MM.1S (cell line): ENCODE data around the gene FARS2.

Source experiments
- DNase-seq: peaks from one replicate; pipeline ENCODE4 v3.0.0-alpha.2; 2015
- H2AFZ ChIP-seq: fragments of 300-600 bp; sonication (generic); 2 replicates; pipeline ENCODE4 v1.6.0; 2016; ENCODE audit warnings: antibody characterized with exemption, low read length
- H3F3A ChIP-seq: fragments of 300-600 bp; sonication (generic); 2 replicates; pipeline ENCODE4 v1.6.1; 2016; ENCODE audit warnings: mild to moderate bottlenecking, antibody characterized with exemption, low read length, moderate library complexity, mixed read lengths; ENCODE audit not compliant: insufficient read depth
- H3K27ac ChIP-seq: fragments of 300-600 bp; sonication (generic); 2 replicates; pipeline ENCODE4 v1.5.1; 2016; ENCODE audit warnings: mild to moderate bottlenecking, low read length
- H3K27me3 ChIP-seq: fragments of 300-600 bp; sonication (generic); replicated peaks from 2 replicates; pipeline ENCODE4 v1.6.0; 2016; ENCODE audit warnings: low read length; ENCODE audit not compliant: insufficient read depth
- H3K36me3 ChIP-seq: fragments of 300-600 bp; sonication (generic); replicated peaks from 2 replicates; pipeline ENCODE4 v1.6.1; 2016; ENCODE audit warnings: mild to moderate bottlenecking, low read length, mixed read lengths; ENCODE audit not compliant: insufficient read depth
- H3K4me1 ChIP-seq: fragments of 300-600 bp; sonication (generic); 2 replicates; pipeline ENCODE4 v1.6.1; 2016; ENCODE audit warnings: low read length, mixed read lengths
- H3K4me2 ChIP-seq: fragments of 300-600 bp; sonication (generic); 2 replicates; pipeline ENCODE4 v1.6.0; 2016; ENCODE audit warnings: low read depth, low read length
- H3K4me3 ChIP-seq: fragments of 300-600 bp; sonication (generic); 2 replicates; pipeline ENCODE4 v1.5.1; 2016; ENCODE audit warnings: low read length, mixed read lengths
- H3K79me2 ChIP-seq: fragments of 300-600 bp; sonication (generic); 2 replicates; pipeline ENCODE4 v1.6.1; 2016; ENCODE audit warnings: mixed run types, low read length, mixed read lengths
- H3K9ac ChIP-seq: fragments of 300-600 bp; sonication (generic); 2 replicates; pipeline ENCODE4 v1.6.1; 2016; ENCODE audit warnings: low read length, mixed read lengths
- H3K9me2 ChIP-seq: fragments of 300-600 bp; sonication (generic); replicated peaks from 2 replicates; pipeline ENCODE4 v1.6.1; 2016; ENCODE audit warnings: mild to moderate bottlenecking, low read length, mixed read lengths; ENCODE audit not compliant: insufficient read depth
- H3K9me3 ChIP-seq: fragments of 300-600 bp; sonication (generic); replicated peaks from 2 replicates; pipeline ENCODE4 v1.6.1; 2016; ENCODE audit warnings: mild to moderate bottlenecking, low read length, mixed read lengths; ENCODE audit not compliant: insufficient read depth
- H4K20me1 ChIP-seq: fragments of 300-600 bp; sonication (generic); 2 replicates; pipeline ENCODE4 v1.6.1; 2016; ENCODE audit warnings: mild to moderate bottlenecking, low read length, moderate library complexity, mixed read lengths; ENCODE audit not compliant: insufficient read depth
- CTCF ChIP-seq: fragments of 300-600 bp; sonication (generic); IDR thresholded peaks from 2 replicates; pipeline ENCODE4 v1.5.1; 2016; ENCODE audit warnings: antibody characterized with exemption, low read length, mixed read lengths
- EZH2 ChIP-seq: fragments of 300-600 bp; sonication (generic); optimal IDR thresholded peaks from 2 replicates; pipeline ENCODE3; 2017; ENCODE audit warnings: low read depth, mild to moderate bottlenecking, antibody characterized with exemption, low read length, mixed read lengths
- EZH2phosphoT487 ChIP-seq: fragments of 300-600 bp; sonication (generic); IDR thresholded peaks from 2 replicates; pipeline ENCODE4 v1.6.1; 2018; ENCODE audit warnings: antibody characterized with exemption, low read length

Gene FARS2

DNA sequence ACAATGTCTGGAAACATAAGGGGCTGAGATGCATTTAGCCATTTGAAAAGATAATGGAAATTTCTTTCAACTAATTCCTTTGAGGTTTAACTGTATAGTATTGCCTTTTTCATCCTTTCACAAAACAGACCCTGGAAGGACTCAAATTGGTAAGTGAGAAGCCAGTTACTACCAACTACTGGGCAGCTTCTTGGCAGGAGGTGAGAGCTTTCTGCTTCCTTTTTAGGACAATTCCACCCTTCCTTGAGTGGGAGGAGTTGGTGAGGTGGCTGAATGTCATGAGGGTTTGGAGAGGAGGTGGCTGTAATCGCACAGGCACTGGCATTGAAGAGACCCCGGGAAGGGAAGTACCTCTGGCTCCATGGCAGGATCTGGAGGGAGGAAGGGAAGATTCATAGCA lies 404.4 kb downstream of the FARS2 start:
- no peaks in the 10 kb centered on the region for H3K79me2 ChIP-seq
- no peaks in the 10 kb centered on the region for H3K27me3 ChIP-seq
- DNase-seq = no peak
- H4K20me1 ChIP-seq = no peaks in the 10 kb centered on the region
- H3K9me3 ChIP-seq = no peaks in the 10 kb centered on the region
- no peak for TF ChIP-seq EZH2
- H3K4me2 ChIP-seq = no peak overlapping the region
- no peak overlapping the region for H3K4me3 ChIP-seq
- H2AFZ ChIP-seq = no peak overlapping the region
- no peaks in the 10 kb centered on the region for H3K9me2 ChIP-seq
- no peaks in the 10 kb centered on the region for H3K36me3 ChIP-seq
- no peaks in the 10 kb centered on the region for H3F3A ChIP-seq
- H3K9ac ChIP-seq = no peak overlapping the region
- no peak overlapping the region; the same call in 1 of the 2 replicates for H3K27ac ChIP-seq
- H3K4me1 ChIP-seq = peaks cover 3% of the 10 kb centered on the region; the same call in 1 of the 2 replicates

- H3K79me2 ChIP-seq = no peaks in the 10 kb centered on the region
- H3K27ac ChIP-seq = no peak overlapping the region
- no peaks in the 10 kb centered on the region for H3F3A ChIP-seq
- no peak overlapping the region for H2AFZ ChIP-seq
- no peaks in the 10 kb centered on the region for H3K9me2 ChIP-seq
- no peaks in the 10 kb centered on the region for H3K36me3 ChIP-seq
- DNase-seq = no peak
- no peaks in the 10 kb centered on the region for H3K9me3 ChIP-seq
- TF ChIP-seq EZH2 (no peak), EZH2phosphoT487 (no peak), CTCF (no peak)
- no peaks in the 10 kb centered on the region for H3K27me3 ChIP-seq
- no peaks in the 10 kb centered on the region for H4K20me1 ChIP-seq
- H3K4me2 ChIP-seq = no peak overlapping the region
- peaks cover 3% of the 10 kb centered on the region; the same call in 1 of the 2 replicates for H3K4me1 ChIP-seq
- no peak overlapping the region for H3K4me3 ChIP-seq
- H3K9ac ChIP-seq = no peak overlapping the region
These were observed 405.4 kb downstream of the FARS2 start for GRCh38 chr6:5666695-5667094.

GRCh38 chr6:5667737-5668136 lies 406.4 kb downstream of the FARS2 start:
- H3K4me2 ChIP-seq = no peak overlapping the region
- no peak overlapping the region for H2AFZ ChIP-seq
- no peak overlapping the region for H3K4me3 ChIP-seq
- H4K20me1 ChIP-seq = no peaks in the 10 kb centered on the region
- no peak for DNase-seq
- no peaks in the 10 kb centered on the region for H3F3A ChIP-seq
- no peak overlapping the region for H3K27ac ChIP-seq
- TF ChIP-seq CTCF = no peak
- TF ChIP-seq EZH2phosphoT487 = no peak
- TF ChIP-seq EZH2 = no peak
- no peak overlapping the region for H3K9ac ChIP-seq
- no peaks in the 10 kb centered on the region for H3K79me2 ChIP-seq
- peaks cover 3% of the 10 kb centered on the region; the same call in 1 of the 2 replicates for H3K4me1 ChIP-seq
- no peaks in the 10 kb centered on the region for H3K36me3 ChIP-seq
- H3K27me3 ChIP-seq = no peaks in the 10 kb centered on the region
- H3K9me3 ChIP-seq = no peaks in the 10 kb centered on the region
- H3K9me2 ChIP-seq = no peaks in the 10 kb centered on the region

DNA sequence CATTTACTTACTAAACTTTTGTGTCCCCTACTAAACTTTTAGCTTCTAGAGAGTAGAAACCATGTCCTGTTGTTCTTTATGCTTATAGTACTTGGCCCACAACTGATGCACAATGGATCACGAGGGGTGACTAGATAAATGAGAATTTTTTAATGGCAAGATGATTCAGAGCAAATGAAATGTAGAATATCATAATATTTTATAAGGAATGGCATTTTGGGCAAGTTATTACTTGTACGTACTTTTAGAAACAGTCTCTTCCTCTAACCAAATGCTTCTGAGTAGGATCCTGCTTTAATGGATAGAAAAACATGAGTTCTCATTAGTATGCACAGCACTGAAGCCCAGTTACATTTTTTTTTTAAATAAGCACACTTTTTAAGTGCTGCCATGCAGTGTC lies 409.1 kb downstream of the FARS2 start:
- Histone ChIP-seq H3K4me1 (no peaks in the 10 kb centered on the region), H3K79me2 (no peaks in the 10 kb centered on the region), H2AFZ (no peak overlapping the region), H3K36me3 (no peaks in the 10 kb centered on the region), H4K20me1 (no peaks in the 10 kb centered on the region), H3K9ac (no peak overlapping the region), H3K27ac (no peak overlapping the region), H3K27me3 (no peaks in the 10 kb centered on the region), H3F3A (no peaks in the 10 kb centered on the region), H3K4me3 (no peak overlapping the region), H3K9me2 (no peaks in the 10 kb centered on the region), H3K9me3 (no peaks in the 10 kb centered on the region), H3K4me2 (no peak overlapping the region)
- no peak for DNase-seq
- TF ChIP-seq EZH2 (no peak), CTCF (no peak), EZH2phosphoT487 (no peak)
